AG09319 (cell line): Measurements from ENCODE around the gene MRPL9.

Experiments used
- DNase-seq: peaks from one replicate; pipeline ENCODE4 v3.0.0-alpha.2; 2010; ENCODE audit warnings: low read depth; ENCODE audit errors: extremely low read depth
- TF ChIP-seq, protein P1 (sequence below): IDR thresholded peaks from 2 replicates; pipeline ENCODE4 v1.5.1; 2011; ENCODE audit warnings: low read depth, mild to moderate bottlenecking, inconsistent platforms, low read length, moderate library complexity

The MRPL9 gene

DNA sequence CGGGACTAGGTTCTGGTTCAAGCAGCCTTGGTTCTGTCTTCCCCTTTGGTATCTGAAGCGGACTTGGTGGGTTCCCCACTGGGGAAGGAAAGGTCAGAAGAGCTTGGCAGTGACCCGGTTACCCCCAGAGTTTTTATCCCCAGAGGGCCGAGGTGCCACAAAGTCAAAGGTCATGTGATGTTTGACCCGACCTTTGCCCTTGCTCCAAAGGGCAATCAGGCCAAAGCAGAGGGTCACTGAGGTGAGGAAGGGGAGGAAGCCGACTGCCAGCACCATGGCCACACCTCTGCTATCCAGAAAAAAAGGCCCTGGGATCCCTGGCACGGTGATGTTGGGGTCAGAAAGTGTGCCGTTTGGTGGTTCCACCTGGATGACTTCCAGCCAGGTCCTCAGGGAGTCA is 37.5 kb upstream of the MRPL9 start:
- TF ChIP-seq, protein P1, sequence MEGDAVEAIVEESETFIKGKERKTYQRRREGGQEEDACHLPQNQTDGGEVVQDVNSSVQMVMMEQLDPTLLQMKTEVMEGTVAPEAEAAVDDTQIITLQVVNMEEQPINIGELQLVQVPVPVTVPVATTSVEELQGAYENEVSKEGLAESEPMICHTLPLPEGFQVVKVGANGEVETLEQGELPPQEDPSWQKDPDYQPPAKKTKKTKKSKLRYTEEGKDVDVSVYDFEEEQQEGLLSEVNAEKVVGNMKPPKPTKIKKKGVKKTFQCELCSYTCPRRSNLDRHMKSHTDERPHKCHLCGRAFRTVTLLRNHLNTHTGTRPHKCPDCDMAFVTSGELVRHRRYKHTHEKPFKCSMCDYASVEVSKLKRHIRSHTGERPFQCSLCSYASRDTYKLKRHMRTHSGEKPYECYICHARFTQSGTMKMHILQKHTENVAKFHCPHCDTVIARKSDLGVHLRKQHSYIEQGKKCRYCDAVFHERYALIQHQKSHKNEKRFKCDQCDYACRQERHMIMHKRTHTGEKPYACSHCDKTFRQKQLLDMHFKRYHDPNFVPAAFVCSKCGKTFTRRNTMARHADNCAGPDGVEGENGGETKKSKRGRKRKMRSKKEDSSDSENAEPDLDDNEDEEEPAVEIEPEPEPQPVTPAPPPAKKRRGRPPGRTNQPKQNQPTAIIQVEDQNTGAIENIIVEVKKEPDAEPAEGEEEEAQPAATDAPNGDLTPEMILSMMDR, result no peak

DNA sequence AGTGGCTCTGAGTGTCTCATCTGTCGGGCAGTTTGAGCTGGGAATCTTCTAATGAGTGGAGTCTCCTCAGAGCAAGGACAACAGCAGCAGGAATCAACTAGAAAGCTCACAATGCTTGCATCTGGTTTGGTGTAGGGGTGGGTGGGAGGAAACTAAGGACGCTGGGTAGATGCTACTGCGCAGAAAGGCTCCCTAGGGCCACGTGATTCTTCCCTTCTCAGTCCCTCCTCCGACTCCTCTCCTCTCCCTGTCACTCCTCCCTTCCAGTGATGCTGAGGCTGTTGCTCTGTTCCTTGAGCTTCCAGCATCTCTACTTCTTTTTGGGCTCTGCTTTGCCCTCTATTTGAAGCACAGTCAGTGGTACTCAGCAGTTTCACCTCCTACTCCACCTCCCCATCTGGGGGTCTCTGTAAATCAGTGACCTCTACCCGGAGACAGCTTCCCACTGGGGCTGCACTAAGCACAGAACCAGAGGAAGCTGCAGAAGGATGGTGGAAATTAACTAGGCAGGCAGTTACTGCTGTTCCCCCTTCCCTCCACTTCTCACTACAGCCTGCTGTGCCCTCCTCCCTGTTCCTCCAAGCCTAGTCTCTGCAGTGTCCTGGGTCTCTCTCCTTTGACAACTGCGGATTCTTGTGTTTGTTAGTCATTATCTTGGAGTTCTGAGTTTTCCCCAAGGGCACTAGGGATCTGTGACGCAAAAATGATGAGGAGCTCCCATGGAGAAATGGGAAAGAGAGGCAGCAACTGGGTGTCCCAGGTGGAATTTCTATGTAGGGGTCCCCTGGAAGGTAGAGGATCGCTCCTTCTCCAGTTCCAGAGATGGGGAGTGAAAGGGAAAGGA is 36.1 kb upstream of the MRPL9 start:
- TF ChIP-seq, protein P1, result no peak
- DNase-seq, result no peak

More for the DNA sequence above, 37.5 kb upstream of the MRPL9 start:
- no peak for DNase-seq

DNA sequence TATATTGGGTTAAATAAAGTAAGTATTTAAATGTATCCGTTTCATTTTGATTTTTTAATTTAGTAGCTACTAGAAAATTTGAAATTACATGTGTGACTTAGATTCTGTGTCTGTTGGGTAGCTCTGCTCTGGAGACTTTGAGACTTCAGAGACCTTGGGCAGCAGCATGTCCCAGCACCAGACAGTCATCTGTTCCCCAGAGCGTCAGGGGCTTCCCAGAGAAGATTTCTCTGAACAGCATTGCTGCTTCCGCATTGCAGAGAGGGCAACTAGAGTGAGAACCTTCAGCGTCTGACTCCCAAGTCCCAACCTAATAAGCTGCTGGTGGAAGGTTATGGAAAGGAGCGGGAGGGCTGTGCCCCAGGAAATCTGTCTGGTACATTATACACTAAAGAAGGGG is 35.3 kb upstream of the MRPL9 start:
- DNase-seq, result no peak
- TF ChIP-seq, protein P1, result no peak

DNA sequence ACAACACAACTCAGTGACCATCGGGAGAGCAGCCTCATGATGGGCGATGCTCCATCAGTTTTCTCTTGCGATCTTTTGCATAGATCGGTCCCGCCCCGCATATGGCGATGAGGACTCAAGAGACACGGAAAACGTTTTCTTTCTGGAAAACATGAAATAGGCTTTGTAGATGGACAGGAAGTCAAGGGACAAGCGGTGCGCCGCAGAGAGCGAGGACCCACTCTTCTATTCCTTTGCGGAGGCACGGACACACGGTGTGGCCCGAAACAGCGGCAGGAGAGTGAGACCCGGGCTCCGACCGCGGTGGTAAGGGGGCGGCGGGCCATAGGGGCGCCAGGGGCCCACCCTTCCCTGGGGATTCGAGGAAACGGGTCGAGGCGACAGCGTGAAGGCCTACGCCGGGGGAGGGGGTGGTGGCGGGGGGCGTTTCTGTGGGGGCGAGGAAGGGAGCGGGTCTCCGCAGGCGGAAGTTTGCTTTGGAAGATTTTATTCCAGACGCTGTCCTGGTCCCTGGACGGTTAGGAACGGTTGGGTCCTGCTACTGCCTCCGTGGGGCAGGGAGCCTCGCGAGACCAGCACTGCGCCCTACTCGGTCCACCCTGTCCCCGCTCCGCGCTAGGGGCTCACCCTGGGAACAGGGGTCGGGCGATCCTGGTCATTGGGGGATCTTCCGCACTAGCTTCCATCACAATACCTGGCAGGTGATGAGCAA is 27.8 kb upstream of the MRPL9 start:
- TF ChIP-seq, protein P1, result no peak
- DNase-seq, result no peak

DNA sequence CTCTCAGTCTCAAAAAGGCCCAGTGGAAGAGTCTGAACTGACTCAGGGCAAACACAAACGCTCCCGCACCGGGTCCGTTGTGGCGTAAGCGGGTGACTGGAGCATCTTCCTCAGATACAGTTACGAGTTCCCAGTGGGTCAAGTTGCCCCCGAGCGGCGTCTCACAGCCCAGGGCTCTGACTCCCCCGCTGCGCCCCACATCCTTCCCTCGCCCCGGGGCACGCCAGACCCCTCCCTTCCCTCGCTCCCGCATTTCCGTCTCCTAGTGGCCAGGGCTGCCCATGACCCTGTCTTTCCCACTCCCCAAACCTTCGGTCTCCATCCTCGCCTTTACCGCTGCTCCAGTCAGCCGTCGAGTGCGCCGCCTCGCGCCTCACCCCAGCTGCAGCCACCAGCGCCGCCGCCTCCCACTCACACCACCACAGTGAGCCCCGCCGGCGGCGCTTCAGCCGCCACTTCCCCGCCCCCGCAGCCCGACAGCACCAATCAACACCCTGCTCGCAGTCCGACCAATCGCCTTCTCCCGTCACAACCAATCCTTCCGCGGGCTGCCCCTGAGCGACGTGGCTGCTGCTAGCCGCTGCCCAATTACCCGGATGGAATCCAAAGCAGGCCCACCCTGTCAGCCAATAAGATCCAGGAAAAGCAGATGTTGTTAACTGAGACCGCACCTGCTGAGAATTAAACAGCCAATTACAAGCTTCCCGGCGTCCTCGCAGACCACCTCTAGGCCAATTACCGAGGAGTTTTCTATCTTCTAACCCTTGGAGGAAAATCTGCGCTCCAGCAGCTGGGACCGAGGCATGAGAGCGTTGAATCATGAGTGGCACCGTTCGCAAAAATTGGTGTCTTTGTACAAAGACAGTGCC is 27.0 kb upstream of the MRPL9 start, which contains the start of gene TDRKH:
TSS of gene TDRKH (minus strand) at position 430 of the 869 bp plus-strand sequence. CDS start 7,478 bp downstream, outside the sequence.
- TF ChIP-seq, protein P1, result peak; percentile 10
- peak; percentile 99 for DNase-seq

DNA sequence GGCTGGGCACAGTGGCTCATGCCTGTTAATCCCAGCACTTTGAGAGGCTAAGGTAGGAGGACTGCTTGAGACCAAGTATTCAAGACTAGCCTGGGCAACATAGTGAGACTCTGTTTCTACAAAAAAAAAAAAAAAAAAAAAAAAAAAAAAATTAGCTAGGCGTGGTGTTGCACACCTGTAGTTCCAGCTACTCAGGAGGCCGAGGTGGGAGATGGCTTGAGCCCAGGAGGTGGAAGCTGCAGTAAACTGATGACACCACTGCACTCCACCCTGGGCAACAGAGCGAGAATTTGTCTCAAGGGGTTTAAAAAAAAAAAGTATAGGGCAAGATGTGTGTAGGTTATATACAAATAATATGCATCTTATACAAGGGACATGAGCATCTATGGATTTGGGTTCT is 24.4 kb upstream of the MRPL9 start:
- TF ChIP-seq, protein P1, result no peak
- DNase-seq, result no peak
